ENCODE data around the gene NUP210L.
A peak's percentile ranks its signal among the peaks of the same experiment; 100 is the strongest.

The NUP210L gene

DNA sequence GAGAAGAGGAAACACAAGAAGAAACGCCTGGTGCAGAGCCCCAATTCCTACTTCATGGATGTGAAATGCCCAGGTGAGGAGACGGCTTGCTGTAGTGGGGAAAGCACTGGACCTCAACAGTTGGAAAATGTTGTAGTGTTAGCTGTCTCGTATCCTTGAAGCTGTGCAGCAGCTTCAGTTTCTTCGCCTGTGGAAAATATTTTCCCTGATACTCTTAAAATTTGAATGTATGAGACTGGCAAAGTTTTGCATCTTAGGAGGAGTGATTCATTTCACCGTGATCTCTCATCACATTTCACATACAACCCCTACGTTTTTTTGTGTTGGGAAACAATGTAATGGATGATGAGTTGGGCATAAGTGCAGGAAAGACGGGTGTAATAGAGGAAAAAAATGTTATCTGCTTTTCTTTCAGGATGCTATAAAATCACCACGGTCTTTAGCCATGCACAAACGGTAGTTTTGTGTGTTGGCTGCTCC, 163.7 kb downstream of the NUP210L start:
- H3K4me3 ChIP-seq (ENCODE audit: low read depth, low read length): peak overlapping the region; percentile 85
- TF ChIP-seq, protein P1, sequence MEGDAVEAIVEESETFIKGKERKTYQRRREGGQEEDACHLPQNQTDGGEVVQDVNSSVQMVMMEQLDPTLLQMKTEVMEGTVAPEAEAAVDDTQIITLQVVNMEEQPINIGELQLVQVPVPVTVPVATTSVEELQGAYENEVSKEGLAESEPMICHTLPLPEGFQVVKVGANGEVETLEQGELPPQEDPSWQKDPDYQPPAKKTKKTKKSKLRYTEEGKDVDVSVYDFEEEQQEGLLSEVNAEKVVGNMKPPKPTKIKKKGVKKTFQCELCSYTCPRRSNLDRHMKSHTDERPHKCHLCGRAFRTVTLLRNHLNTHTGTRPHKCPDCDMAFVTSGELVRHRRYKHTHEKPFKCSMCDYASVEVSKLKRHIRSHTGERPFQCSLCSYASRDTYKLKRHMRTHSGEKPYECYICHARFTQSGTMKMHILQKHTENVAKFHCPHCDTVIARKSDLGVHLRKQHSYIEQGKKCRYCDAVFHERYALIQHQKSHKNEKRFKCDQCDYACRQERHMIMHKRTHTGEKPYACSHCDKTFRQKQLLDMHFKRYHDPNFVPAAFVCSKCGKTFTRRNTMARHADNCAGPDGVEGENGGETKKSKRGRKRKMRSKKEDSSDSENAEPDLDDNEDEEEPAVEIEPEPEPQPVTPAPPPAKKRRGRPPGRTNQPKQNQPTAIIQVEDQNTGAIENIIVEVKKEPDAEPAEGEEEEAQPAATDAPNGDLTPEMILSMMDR (IDR thresholded peaks at IDR 0.05; ENCODE audit: low read depth, low read length, missing control alignments): no peak
- in situ Hi-C loops (cut with HindIII; ENCODE audit: low sequenced_read_pairs): no loop called here
- DNase-seq (ENCODE audit: low read depth): no peak

DNA sequence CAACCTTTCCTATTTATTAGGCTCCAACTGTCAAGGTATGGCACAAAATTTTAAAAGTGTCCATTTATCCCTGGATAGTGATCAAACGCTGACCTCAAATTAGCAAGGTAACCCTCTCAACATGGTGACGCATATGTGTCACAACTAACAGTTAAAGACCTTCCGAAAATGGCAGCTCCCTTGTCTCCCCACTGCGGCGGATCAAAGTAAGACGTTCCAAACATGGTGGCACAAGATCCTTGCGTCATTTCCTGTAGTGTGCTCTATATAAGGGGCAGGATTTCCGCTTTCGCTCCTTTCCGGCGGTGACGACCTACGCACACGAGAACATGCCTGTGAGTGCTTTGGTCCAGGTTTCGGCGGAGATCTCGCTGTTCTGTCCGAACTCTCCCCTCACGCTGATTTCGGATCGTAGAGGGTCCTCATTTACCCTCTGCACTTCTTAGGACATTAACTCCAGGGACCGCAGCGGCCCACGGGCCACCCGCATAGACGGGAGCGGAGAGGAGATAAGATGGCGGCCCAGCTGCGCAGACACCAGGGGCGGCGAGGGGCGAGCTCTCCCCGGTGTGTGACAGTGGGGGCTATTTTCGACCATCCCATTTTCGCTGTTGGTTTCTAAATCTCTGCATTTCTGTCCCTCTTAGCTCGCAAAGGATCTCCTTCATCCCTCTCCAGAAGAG, 164.3 kb downstream of the NUP210L start, which contains the start of gene RPS27:
Gene RPS27, plus strand, starts transcription at position 295 of the 683 bp plus-strand sequence. Its CDS starts 35 bp downstream, at position 330.
- TF ChIP-seq, protein P1 (IDR thresholded peaks at IDR 0.05; ENCODE audit: low read depth, low read length, missing control alignments): no peak
- in situ Hi-C loops (cut with HindIII; ENCODE audit: low sequenced_read_pairs): no loop called here
- peak within 1 kb of the TSS; percentile 85 for H3K4me3 ChIP-seq (ENCODE audit: low read depth, low read length)
- DNase-seq (ENCODE audit: low read depth): peak; percentile 97

DNA sequence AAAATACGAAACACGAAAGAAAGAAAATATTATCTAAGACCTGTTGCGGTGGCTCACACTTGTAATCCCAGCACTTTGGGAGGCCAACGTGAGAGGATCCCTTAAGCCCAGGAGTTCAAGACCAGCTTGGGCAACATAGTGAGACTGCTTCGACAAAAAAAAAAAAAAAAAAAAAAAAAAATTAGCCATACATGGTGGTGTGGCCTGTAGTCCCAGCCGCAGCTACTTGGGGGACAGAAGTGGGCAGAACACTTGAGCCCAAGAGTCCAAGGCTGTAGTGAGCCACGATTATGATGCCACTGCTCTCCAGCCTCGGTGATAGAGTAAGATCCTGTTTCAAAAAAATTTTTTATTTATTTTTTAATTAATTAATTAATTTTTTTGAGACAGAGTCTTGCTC, 167.3 kb downstream of the NUP210L start:
- no peak overlapping the region for H3K4me3 ChIP-seq (ENCODE audit: low read depth, low read length)
- no peak for DNase-seq (ENCODE audit: low read depth)
- in situ Hi-C loops (cut with HindIII; ENCODE audit: low sequenced_read_pairs): no loop called here
- TF ChIP-seq, protein P1 (IDR thresholded peaks at IDR 0.05; ENCODE audit: low read depth, low read length, missing control alignments): no peak

DNA sequence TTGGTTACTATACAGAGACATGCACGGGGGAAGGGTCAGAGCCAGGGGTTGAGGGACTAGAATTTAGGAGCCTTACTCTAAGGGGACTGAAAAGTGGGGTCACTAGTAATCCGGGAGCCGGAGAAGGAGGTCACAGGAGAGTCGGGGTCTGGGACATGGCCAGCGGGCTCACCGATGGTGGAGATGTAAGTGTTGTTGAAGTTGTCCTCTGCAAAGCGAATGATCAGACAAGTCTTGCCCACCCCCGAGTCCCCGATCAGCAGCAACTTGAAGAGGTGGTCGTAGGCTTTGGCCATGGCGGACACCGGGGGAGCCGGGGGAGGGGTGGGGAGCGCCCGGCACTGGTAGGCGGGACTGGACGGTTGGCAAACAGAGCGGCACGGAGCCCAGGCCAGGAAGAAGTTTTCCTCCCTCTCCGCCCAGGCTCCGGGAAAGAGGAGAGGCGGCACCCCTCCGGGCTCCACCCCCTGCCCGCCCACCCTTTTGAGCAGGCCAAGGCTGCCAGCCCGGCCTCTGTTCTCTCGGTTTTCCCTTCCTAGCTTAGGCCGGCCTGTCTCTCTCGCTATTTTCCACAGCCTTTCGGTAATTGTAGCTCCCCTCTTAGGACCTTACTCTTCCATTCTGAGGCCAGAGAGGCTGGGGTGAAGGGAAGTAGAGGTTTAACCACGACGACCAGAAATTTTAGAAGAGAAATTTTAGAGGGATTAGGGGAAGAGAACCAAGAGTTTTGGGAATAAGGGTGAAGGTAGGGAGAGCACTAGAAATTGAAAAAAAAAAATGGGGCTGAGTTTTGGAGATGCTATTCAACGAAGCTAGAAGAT, 168.7 kb downstream of the NUP210L start, which contains the start of gene RAB13:
Gene RAB13, minus strand, starts transcription at position 399 of the 821 bp plus-strand sequence. Its CDS starts 103 bp downstream, at position 296.
- DNase-seq (ENCODE audit: low read depth): no peak
- H3K4me3 ChIP-seq (ENCODE audit: low read depth, low read length): peak within 1 kb of the TSS; percentile 91
- in situ Hi-C loops (cut with HindIII; ENCODE audit: low sequenced_read_pairs): no loop called here

DNA sequence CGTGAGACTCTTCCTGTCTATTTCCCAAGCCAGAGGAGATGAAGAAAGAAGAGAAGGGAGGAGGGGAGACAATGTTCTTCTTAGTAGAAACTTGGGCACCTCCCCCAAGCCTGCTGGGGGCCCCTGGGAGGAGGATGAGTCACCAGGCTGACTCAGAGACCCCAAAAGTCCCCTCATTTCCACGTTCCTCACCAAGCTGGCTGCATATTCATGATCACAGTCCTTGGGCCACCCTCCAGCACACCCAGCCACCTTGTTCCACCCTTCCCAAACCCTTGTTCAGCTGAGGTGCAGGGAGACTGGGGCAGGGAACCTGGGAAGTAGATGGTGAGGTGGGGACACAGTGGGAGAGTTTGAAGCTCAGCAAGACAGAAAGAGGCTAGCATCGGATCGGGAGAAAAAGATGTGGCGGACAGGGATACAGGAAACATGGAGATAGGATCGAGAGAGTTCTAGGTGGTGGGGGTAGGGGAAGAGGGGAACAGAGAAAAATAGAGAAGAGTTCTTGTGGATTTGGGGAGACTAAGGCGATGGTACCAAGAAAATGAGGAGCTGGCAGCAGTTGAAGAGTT, 169.4 kb downstream of the NUP210L start:
- in situ Hi-C loops (cut with HindIII; ENCODE audit: low sequenced_read_pairs): no loop called here
- TF ChIP-seq, protein P1 (IDR thresholded peaks at IDR 0.05; ENCODE audit: low read depth, low read length, missing control alignments): no peak
- H3K4me3 ChIP-seq (ENCODE audit: low read depth, low read length): peak overlapping the region; percentile 91
- no peak for DNase-seq (ENCODE audit: low read depth)

More for the DNA sequence above, 168.7 kb downstream of the NUP210L start, which contains the start of gene RAB13:
- TF ChIP-seq, protein P1 (IDR thresholded peaks at IDR 0.05; ENCODE audit: low read depth, low read length, missing control alignments): no peak
